GM12872 (cell line): ENCODE results near the gene LBX2.

Experiments
- TF ChIP-seq, protein P1 (sequence below): IDR thresholded peaks from 3 replicates; pipeline ENCODE4 v1.5.1; 2011; ENCODE audit warnings: low read depth, mild to moderate bottlenecking, low read length, moderate library complexity; ENCODE audit not compliant: insufficient read depth

Gene LBX2

DNA sequence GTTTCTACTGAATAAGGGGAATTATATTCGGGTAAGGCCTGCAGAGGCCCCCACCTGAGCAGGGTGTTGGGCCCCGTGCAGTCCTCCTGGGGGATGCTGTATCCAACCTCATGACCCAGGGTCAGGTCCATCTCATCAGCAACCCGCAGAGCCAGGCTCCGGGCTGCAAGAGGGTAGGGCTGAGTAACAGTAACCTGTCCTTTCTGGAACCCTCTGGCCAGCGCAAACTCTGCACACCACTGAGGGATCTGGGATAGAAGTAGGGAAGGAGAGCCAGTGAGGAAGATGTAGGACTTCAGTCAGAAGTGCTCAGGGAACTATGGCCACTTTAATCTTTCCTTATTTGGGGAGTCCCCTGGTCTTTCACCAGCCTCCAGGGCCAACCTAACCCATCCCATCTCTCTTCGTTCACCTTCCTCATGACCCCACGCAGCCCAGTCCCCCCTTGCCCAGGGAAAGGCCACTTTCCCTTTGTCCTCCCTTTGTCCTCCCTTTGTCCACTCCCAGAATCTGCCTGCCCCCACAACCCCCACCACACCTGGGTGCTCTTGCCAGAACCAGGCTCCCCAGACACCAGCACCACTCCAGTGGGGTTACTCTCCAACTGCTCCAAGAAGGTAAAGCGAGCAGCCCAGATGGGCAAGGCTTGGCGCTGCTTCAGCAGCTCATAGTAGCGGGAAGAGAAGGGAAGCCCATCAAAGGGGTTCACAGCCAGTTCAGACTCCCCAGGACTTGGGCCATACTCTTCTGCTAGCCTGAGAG, 25.7 kb upstream of the LBX2 start:
- TF ChIP-seq, protein P1, sequence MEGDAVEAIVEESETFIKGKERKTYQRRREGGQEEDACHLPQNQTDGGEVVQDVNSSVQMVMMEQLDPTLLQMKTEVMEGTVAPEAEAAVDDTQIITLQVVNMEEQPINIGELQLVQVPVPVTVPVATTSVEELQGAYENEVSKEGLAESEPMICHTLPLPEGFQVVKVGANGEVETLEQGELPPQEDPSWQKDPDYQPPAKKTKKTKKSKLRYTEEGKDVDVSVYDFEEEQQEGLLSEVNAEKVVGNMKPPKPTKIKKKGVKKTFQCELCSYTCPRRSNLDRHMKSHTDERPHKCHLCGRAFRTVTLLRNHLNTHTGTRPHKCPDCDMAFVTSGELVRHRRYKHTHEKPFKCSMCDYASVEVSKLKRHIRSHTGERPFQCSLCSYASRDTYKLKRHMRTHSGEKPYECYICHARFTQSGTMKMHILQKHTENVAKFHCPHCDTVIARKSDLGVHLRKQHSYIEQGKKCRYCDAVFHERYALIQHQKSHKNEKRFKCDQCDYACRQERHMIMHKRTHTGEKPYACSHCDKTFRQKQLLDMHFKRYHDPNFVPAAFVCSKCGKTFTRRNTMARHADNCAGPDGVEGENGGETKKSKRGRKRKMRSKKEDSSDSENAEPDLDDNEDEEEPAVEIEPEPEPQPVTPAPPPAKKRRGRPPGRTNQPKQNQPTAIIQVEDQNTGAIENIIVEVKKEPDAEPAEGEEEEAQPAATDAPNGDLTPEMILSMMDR: no peak

DNA sequence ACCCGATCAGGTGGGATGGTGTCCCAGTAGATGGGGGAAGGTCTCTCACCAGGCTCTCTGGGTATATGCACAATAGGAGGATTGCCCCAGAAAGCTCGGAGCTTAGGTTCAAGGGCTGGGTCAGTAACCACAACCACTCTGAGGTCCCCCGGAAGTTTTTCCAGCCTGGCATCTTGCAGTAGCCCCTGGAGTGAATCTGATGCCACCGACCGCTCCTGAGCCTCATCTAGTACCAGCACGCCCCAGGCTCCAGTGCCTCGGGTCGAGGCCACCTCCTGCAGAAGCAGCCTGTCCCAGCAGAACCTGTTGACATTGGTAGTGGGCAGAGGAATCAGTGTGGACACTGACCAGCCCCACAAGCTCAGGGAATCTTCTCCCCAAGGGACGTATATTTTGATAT, 24.6 kb upstream of the LBX2 start:
- TF ChIP-seq, protein P1: no peak

DNA sequence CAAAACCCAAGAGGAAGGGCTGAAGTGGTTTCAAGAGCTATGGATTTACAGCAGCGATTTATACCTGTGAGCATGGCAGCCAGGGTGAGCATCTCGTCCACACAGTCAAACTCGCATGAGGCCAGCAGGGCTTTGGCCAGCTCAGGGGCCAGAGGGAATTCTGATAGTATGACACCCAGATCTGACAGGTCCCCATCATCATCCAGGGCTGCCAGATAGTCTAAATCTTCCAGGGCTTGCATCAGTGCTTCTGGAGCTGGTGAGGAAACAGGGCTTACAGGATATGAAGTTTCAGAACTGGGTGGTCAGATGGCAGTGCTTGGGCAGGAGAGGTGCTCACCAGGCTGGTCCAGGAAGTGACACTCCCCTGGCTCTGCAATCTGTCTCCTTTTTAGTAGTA, 23.1 kb upstream of the LBX2 start:
- TF ChIP-seq, protein P1: no peak

DNA sequence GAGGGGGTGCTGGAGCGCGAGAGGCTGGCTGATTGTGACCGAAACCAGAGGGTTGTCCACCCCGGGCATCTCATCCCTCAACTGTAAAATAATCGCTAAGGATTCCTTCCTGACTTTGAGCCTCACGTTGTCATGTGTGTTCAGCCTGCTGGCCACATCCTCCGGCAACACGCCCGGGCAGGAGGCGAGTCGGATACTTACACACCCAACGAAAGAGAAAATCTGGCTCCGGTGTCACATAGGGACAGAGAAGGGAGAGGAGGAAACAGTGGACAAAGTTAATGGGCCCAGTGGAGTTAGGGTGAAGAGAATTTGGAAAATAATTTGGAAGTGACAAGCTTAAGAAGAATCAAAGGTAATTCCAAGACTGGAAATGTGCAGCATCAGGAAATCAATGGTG, 17.2 kb upstream of the LBX2 start:
- TF ChIP-seq, protein P1: no peak

DNA sequence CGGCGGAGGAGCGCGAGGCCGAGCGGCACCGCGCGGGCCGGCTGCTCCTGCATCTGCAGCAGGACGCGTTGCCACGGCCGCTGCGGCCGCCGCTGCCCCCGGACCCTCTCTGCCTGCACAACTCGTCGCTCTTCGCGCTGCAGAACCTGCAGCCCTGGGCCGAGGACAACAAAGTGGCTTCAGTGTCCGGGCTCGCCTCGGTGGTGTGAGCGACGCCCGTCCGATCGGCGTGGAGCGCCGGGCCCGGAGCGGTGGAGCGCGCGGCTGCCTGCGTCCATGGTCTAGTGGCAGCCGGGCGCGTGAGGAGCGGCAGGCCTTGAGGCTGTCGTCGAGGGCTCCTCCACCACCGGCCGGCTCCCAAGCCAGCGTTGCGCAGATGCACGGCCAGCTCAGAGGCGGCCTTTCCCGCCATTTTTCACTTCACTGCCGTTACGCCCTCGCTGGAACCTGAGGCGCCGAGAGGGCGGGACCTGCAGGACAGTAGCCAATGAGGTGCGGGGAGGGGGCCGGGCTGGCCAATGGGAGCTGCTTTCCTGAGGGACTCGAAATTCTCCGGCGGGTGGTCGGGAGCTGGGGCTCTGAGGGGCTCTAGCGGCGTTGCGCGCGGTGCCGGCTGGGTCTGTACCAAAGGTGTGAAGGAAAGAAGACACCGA, 16.7 kb upstream of the LBX2 start:
- TF ChIP-seq, protein P1: no peak

DNA sequence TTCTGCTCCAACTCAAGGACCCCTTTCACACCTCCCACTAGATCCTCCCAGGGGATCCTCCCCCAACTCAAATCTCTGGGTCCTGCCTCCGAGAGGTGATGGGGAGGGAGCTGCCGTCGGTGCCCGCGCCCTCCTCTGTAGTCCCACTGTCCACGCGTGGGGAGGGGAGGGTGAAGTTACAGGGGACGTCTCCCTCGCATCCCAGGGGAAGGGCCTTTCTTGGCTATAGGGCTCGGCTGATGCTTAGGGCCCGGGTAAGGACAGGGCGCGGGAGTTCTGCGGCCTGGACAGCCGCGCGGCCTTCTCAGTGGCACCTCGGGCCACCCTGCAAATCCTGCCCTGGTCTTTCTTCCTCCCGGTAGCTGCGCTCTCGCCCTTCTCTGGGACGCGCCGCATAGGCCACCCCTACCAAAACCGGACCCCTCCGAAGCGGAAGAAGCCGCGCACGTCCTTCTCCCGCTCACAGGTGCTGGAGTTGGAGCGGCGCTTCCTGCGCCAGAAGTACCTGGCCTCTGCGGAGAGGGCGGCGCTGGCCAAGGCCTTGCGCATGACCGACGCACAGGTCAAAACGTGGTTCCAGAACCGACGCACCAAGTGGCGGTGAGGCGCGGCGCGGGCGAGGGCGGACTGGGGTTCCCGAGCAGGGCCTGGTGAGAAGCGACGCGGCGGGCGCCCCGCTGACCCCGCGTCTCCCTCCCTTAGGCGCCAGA, 16.0 kb upstream of the LBX2 start:
- TF ChIP-seq, protein P1: no peak
